Small intestine (tissue), 4 donors: ENCODE measurements around the gene TPX2. TPM values are rescaled to one million over a fixed set of nuclear protein-coding genes. Genes with fewer than 3 reads are reported as not detected.

Experiments
- polyA plus RNA-seq, 4 donors: library from polyadenylated mRNA; stranded (reverse) in 3 of 4; unstranded in 1 of 4; fragments of 200-250 nt in 3 of 4; fragments of 120-200 nt in 1 of 4; gene quantifications; one replicate each; pipeline versions ENCODE4 v1.2.1 to v1.2.3, GENCODE V29; 2013
- donor health status: healthy with polysubstance abuse.
- donor health status: Bipolar disorder and iron deficiency.
- donor health status: healthy.

Gene TPX2
- polyA plus RNA-seq, 4 donors: 0.81 to 27.8 (median 12.1) TPM

Other genes with a start within 250 kb of the TPX2 start
- 100 to 1,000 TPM in 2 of 4 donors, 10 to 100 TPM in 2; 53.9 to 202 (median 91.8) TPM for gene HM13, start 224.8 kb upstream of the TPX2 start, polyA plus RNA-seq
- 100 to 1,000 TPM; 215 to 335 (median 277) TPM for gene ID1, start 134.0 kb upstream of the TPX2 start, polyA plus RNA-seq
- 1 to 10 TPM in 1 of 4 donors, under 1 TPM in 1, not detected in 2; 0.81 to 3.7 TPM for gene COX4I2, start 101.4 kb upstream of the TPX2 start, polyA plus RNA-seq
- gene BCL2L1, start 16.4 kb upstream of the TPX2 start, polyA plus RNA-seq: 100 to 1,000 TPM in 1 of 4 donors, 10 to 100 TPM in 3; 52.6 to 160 (median 86.3) TPM
- gene MYLK2, start 80.1 kb downstream of the TPX2 start, polyA plus RNA-seq: under 1 TPM in 3 of 4 donors, not detected in 1; 0.27 to 0.30 (median 0.28) TPM
- 1 to 10 TPM in 2 of 4 donors, not detected in 2; 1.0 to 1.2 TPM for gene FOXS1, start 106.3 kb downstream of the TPX2 start, polyA plus RNA-seq
- gene DUSP15, start 131.2 kb downstream of the TPX2 start, polyA plus RNA-seq: 10 to 100 TPM in 1 of 4 donors, 1 to 10 TPM in 2, not detected in 1; 1.4 to 10.2 (median 2.9) TPM
- gene TTLL9, start 131.3 kb downstream of the TPX2 start, polyA plus RNA-seq: under 1 TPM in 2 of 4 donors, not detected in 2; 0.07 to 0.38 TPM
- gene PDRG1, start 212.8 kb downstream of the TPX2 start, polyA plus RNA-seq: 10 to 100 TPM; 14.2 to 18.3 (median 15.7) TPM
- gene XKR7, start 228.9 kb downstream of the TPX2 start, polyA plus RNA-seq: under 1 TPM in 2 of 4 donors, not detected in 2; 0.21 to 0.37 TPM